IMR-90 (cell line): ENCODE measurements around the gene DCLRE1B.
A peak's percentile ranks its signal among the peaks of the same experiment; 100 is the strongest.

Experiments used
- BHLHE40 ChIP-seq: fragments of 150-350 bp; IDR thresholded peaks from 2 replicates; pipeline ENCODE4 v1.6.1; 2016; ENCODE audit warnings: mild to moderate bottlenecking, low read depth, low read length
- CEBPB ChIP-seq: IDR thresholded peaks from 2 replicates; pipeline ENCODE4 v1.6.1; 2012; ENCODE audit warnings: low read depth, low read length, improper control_type of control experiment
- CTCF ChIP-seq: conservative IDR thresholded peaks from 2 replicates; pipeline ENCODE4 v1.5.1; 2012; ENCODE audit warnings: mild to moderate bottlenecking, low read depth, low read length, improper control_type of control experiment
- FOS ChIP-seq: fragments of 150-350 bp; IDR thresholded peaks from 2 replicates; pipeline ENCODE4 v1.6.1; 2016; ENCODE audit warnings: low read depth, low read length
- MAFK ChIP-seq: IDR thresholded peaks from 2 replicates; pipeline ENCODE4 v1.6.1; 2012; ENCODE audit warnings: low read depth, low read length, improper control_type of control experiment
- MXI1 ChIP-seq: IDR thresholded peaks from 2 replicates; pipeline ENCODE4 v1.6.1; 2012; ENCODE audit warnings: low read depth, mild to moderate bottlenecking, low read length, moderate library complexity, borderline replicate concordance
- POLR2A ChIP-seq: IDR thresholded peaks from 2 replicates; pipeline ENCODE4 v1.6.1; 2012; ENCODE audit warnings: mild to moderate bottlenecking, low read depth, low read length
- RAD21 ChIP-seq: IDR thresholded peaks from 2 replicates; pipeline ENCODE4 v1.6.1; 2012; ENCODE audit warnings: low read length, improper control_type of control experiment
- RFX5 ChIP-seq: IDR thresholded peaks from 2 replicates; pipeline ENCODE4 v1.8.0; 2012; ENCODE audit warnings: low read depth, mild to moderate bottlenecking, low read length, moderate library complexity
- SMC3 ChIP-seq: fragments of 150-350 bp; IDR thresholded peaks from 2 replicates; pipeline ENCODE4 v1.6.1; 2016; ENCODE audit warnings: low read depth, mild to moderate bottlenecking, antibody characterized with exemption, low read length, moderate library complexity
- USF2 ChIP-seq: fragments of 150-350 bp; IDR thresholded peaks from 2 replicates; pipeline ENCODE4 v1.6.1; 2017; ENCODE audit warnings: mild to moderate bottlenecking, antibody characterized with exemption, low read length, low read depth

GRCh38 chr1:113858982-113859381 is 46.1 kb upstream of the DCLRE1B start:
- TF ChIP-seq FOS (no peak), CTCF (no peak), RFX5 (no peak), CEBPB (no peak), POLR2A (no peak), USF2 (no peak), MXI1 (no peak), RAD21 (no peak), SMC3 (no peak), MAFK (peak; percentile 88), BHLHE40 (no peak)
